Measurements from ENCODE around the gene PTGS1.

DNA sequence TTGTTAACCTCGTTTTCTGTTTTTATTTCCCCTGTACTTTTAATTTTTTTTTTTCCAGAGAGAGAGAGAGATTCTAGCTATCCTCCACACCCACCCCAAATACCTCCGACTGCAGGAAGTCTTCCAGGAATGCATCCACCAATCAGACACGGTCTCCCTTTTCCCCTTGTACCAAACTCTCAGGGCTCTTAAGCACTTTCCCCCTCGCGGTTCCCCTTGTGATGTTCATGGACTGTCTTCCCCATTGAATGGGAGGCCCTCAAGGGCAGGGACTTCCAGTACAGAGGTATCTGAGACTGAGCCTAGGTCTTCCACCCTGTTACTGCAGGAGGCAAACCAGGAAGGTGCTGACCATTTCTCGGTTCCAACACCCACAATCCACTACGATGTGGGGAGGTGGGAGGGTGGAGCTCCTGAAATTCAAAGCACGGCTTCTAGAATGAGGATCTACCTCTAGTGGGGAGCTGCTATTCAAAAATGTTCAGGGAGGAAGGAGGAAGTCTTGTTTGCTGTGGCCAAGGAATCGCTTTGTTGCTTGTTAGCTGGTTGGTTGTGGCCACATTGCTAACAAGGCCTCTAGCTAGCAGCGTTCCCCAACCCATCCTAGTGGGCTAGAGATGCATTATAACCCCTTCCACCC, 37.5 kb upstream of the PTGS1 start:
- TF ChIP-seq, protein P1, sequence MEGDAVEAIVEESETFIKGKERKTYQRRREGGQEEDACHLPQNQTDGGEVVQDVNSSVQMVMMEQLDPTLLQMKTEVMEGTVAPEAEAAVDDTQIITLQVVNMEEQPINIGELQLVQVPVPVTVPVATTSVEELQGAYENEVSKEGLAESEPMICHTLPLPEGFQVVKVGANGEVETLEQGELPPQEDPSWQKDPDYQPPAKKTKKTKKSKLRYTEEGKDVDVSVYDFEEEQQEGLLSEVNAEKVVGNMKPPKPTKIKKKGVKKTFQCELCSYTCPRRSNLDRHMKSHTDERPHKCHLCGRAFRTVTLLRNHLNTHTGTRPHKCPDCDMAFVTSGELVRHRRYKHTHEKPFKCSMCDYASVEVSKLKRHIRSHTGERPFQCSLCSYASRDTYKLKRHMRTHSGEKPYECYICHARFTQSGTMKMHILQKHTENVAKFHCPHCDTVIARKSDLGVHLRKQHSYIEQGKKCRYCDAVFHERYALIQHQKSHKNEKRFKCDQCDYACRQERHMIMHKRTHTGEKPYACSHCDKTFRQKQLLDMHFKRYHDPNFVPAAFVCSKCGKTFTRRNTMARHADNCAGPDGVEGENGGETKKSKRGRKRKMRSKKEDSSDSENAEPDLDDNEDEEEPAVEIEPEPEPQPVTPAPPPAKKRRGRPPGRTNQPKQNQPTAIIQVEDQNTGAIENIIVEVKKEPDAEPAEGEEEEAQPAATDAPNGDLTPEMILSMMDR (IDR thresholded peaks at IDR 0.05), result no peak
- no peak for TF ChIP-seq EZH2 (IDR thresholded peaks at IDR 0.05; ENCODE audit: borderline replicate concordance, insufficient read depth, low read depth, low read length, poor library complexity, severe bottlenecking)
